ENCODE data around the gene CCDC91.
"Not testable (repeated sequence)": the region's sequence is repeated elsewhere in the genome, so short reads cannot be mapped to it uniquely, and the experiment has no call there.

CCDC91 gene

DNA sequence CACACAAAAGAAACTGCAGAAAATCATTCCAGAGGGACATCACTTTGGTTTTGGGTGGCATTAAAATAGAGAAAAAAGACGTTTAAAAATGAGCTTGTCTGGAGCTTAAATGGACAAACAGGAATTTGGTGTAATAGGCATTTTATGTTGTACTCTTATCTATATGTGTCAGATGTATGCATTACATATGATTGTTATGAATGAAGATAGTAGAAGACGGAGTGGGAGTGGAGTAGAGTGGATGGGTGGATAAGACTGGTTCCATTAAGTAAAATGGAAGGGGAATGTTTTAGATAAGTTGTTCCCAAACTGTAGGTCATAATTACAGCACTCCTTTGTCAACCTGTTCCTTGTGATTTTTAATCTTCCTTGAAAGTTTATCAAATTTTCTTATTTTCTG lies 1.9 kb downstream of the CCDC91 start:
- TF ChIP-seq, protein P1, sequence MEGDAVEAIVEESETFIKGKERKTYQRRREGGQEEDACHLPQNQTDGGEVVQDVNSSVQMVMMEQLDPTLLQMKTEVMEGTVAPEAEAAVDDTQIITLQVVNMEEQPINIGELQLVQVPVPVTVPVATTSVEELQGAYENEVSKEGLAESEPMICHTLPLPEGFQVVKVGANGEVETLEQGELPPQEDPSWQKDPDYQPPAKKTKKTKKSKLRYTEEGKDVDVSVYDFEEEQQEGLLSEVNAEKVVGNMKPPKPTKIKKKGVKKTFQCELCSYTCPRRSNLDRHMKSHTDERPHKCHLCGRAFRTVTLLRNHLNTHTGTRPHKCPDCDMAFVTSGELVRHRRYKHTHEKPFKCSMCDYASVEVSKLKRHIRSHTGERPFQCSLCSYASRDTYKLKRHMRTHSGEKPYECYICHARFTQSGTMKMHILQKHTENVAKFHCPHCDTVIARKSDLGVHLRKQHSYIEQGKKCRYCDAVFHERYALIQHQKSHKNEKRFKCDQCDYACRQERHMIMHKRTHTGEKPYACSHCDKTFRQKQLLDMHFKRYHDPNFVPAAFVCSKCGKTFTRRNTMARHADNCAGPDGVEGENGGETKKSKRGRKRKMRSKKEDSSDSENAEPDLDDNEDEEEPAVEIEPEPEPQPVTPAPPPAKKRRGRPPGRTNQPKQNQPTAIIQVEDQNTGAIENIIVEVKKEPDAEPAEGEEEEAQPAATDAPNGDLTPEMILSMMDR (IDR thresholded peaks at IDR 0.05; ENCODE audit: low read depth, low read length, missing control alignments) = no peak
- no peak for DNase-seq (ENCODE audit: low read depth)

DNA sequence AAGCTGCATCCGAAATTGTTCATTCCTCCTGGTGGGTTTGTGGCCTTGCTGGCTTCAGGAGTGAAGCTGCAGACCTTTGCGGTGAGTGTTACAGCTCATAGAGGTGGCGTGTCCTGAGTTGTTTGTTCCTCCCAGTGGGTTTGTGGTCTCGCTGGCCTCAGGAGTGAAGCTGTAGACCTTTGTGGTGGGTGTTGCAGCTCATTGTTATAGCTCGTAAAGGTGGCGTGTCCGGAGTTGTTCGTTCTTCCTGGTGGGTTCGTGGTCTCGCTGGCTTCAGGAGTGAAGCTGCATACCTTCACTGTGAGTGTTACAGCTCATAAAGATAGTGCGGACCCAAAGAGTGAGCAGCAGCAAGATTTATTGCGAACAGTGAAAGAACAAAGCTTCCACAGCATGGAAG lies 4.4 kb downstream of the CCDC91 start:
- not testable (repeated sequence) for DNase-seq (ENCODE audit: low read depth); H3K4me3 ChIP-seq (ENCODE audit: low read depth, low read length)

More for the DNA sequence above, 1.9 kb downstream of the CCDC91 start:
- H3K4me3 ChIP-seq (ENCODE audit: low read depth, low read length) = no peak overlapping the region

DNA sequence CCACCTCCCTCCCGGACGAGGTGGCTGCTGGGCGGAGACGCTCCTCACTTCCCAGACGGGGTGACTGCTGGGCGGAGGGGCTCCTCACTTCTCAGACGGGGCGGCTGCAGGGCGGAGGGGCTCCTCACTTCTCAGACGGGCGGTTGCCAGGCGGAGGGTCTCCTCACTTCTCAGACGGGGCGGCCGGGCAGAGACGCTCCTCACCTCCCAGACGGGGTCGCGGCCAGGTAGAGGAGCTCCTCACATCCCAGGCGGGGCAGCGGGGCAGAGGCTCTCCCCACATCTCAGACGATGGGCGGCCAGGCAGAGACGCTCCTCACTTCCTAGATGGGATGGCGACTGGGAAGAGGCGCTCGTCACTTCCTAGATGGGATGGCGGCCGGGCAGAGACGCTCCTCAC lies 10.9 kb downstream of the CCDC91 start:
- H3K4me3 ChIP-seq (ENCODE audit: low read depth, low read length); DNase-seq (ENCODE audit: low read depth): not testable (repeated sequence)

DNA sequence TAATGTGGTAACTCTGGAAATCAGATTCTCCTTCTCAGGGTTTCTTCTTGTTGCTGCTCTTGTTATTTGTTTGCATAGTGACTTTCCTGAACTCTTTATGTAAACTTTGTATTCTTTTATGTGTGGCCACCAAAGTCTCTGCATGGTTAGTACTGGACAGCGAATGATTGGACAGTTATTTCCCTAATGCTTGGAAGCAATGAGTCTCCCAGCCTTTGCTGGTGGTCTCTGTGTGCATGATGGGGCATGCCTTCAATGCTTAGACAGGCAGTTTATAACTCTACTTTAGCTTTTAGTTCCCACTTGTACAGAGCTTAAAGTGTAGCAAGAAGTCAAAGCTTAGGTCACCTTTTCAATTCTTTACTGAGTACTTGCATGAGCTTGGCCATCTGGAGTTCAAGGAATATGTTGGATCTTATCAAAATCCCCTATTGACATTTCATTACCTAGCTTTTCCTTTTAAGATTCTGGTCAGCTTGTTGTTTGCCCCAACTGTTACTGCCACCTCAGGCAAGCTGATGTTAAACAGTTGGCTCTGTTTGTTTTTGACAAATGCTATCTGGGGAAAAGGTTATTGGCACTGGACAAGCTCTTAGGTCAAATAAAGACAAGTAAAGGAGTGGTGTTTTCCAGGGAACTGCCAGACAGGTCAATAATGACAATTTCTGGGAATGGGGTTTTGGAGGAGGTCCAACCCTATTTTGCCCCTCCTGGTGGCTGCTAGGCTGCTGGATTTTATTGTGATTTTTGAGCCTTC lies 12.3 kb downstream of the CCDC91 start:
- TF ChIP-seq, protein P1 (IDR thresholded peaks at IDR 0.05; ENCODE audit: low read depth, low read length, missing control alignments) = no peak

DNA sequence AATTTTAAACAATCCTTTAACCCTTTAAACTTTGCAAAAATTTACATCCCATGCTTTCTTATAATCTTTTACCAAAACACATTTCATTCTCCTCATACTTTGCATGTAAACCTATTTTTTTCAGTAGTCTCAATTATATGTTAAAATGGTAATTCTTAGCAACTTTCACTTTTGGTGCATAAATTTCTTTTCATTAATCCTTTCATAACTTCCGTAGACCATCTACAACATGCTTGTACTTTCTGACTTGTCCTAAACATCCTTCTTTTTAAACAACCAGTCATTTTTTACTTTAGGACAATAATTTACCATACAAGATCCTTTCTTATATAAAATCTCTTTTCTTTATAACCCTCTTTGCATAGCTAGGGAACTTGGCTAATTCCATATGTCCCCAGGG lies 19.5 kb downstream of the CCDC91 start:
- no peak overlapping the region for H3K4me3 ChIP-seq (ENCODE audit: low read depth, low read length)
- no peak for DNase-seq (ENCODE audit: low read depth)
- TF ChIP-seq, protein P1 (IDR thresholded peaks at IDR 0.05; ENCODE audit: low read depth, low read length, missing control alignments) = no peak

More for the DNA sequence above, 12.3 kb downstream of the CCDC91 start:
- no peak overlapping the region for H3K4me3 ChIP-seq (ENCODE audit: low read depth, low read length)
- DNase-seq (ENCODE audit: low read depth) = no peak

DNA sequence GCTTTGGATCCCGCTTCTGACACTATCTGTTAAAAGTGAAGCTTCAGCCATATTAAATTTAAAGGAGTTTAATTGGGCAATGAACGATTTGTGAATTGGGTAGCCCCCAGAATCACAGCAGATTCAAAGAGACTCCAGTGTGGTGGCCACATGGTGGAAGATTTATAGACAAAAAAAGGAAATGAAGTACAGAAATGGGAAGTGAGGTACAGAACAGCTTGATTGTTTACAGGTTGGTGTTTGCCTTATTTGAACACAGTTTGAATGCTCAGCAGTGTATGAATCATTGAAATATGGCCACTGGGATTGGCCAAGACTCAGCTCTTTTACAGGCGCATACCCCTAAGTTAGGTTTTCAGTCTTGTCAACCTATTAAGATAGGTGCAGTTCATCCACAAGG lies 21.9 kb downstream of the CCDC91 start:
- H3K4me3 ChIP-seq (ENCODE audit: low read depth, low read length) = no peak overlapping the region
- TF ChIP-seq, protein P1 (IDR thresholded peaks at IDR 0.05; ENCODE audit: low read depth, low read length, missing control alignments) = no peak
- DNase-seq (ENCODE audit: low read depth) = no peak

DNA sequence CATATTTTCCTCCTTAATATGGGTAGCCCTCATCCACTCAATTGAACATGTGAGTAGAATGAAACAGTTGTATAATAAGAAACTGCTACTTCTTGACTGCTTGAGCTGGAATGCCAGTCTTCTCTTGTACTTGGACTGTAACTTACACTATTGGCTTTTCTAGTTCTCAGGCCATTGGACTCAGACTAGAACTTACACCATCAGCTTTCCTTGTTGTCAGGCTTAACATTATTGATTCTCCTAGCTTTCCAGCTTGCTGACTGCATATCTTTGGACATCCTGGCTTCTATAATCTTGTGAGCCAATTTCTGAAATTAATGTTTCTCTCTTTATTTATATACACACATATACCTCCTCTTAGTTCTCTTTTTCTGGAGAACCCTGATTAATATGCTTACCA lies 24.8 kb downstream of the CCDC91 start:
- TF ChIP-seq, protein P1 (IDR thresholded peaks at IDR 0.05; ENCODE audit: low read depth, low read length, missing control alignments) = no peak
- DNase-seq (ENCODE audit: low read depth) = no peak
- no peak overlapping the region for H3K4me3 ChIP-seq (ENCODE audit: low read depth, low read length)

DNA sequence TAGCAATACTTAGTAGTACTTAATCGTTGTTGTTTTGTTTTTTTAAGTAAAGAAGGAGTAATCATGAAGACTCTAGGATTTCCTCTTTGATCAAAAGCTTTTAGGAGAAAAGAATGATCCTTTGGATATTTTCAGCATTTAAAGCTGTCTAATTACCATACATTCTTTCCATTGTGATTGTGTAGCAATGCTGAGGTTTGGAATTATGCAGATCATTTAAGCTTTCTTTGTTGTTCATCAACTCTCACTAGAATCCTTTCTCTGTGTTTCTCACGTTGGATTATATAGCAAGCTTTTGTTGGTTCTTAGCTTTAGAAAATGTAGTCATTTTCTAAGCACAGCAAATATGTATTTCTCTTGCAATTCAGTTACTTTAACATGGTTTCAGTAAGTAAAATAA lies 25.8 kb downstream of the CCDC91 start:
- TF ChIP-seq, protein P1 (IDR thresholded peaks at IDR 0.05; ENCODE audit: low read depth, low read length, missing control alignments) = no peak
- no peak for DNase-seq (ENCODE audit: low read depth)
- H3K4me3 ChIP-seq (ENCODE audit: low read depth, low read length) = no peak overlapping the region

Measured in GM12864 (cell line).